Measurements from ENCODE around the gene OXT. TPM values are rescaled to one million over a fixed set of nuclear protein-coding genes. Genes with fewer than 3 reads are reported as not detected.

OXT gene
- total and polyA plus RNA-seq, 2 of the 13 experiments (the other 11 are each of a cell fraction or from before 2014, with no cell fraction given): not detected

DNA sequence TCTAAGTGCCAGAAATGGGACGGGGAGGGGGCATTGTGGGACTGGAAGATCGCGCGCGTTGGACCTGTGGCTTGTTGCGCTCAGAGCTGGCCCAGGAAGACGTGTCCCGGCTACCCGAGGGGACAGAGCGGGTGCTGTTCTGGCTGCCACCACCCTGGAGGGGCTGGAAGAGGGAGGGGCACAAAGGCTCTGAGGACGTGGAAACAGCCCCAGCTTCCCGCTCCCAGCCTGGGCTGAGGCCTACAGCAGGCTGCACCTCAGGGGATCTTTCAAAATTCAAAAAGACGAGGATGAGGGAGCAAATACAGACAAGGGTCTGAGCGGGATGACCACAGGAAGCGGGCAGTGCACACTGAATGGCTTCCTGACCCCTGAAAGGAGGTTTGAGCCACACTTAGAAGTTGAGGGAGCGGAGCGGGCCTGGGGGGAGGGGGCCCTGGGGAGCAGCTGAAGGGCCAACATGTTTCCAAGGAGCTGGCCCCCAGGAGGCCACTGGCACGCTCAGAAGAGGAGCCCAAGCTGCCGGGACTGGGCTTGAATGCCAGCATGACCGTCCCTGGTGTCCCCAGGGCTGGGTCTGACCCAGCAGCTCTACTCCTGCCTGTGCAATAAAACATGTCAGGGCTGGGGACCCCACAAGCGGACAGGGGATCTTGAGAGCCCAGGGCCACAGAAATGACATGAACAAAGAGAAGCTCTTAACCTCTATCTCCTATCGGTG, 1.3 kb downstream of the OXT start:
- Histone ChIP-seq H3K27me3 (ENCODE audit: control insufficient read depth in 1 of 2, insufficient read depth in 2 of 2, low read length in 2 of 2) (peaks cover 2 to 12% of the 10 kb centered on the region in 2 experiments; a peak in 2 of 5 replicates), H3K4me2 (ENCODE audit: low read depth, low read length) (peak overlapping the region; percentile 51), H3K4me3 (replicated peaks in 1 of 3; ENCODE audit: insufficient read depth in 1 of 3, low read depth in 2 of 3, low read length in 3 of 3) (peak overlapping the region in 2 of 3 experiments; percentile 7 to 41; a peak in 2 of 6 replicates), H3K79me2 (ENCODE audit: insufficient read depth, low read length) (no peaks in the 10 kb centered on the region), H3K9ac (ENCODE audit: insufficient read depth, low read depth, low read length) (peak overlapping the region; percentile 27), H3K4me1 (ENCODE audit: insufficient read depth, low read length) (peaks cover 71% of the 10 kb centered on the region), H3K9me3 (ENCODE audit: low read length) (no peaks in the 10 kb centered on the region), H2AFZ (ENCODE audit: low read length) (no peak overlapping the region), H4K20me1 (ENCODE audit: insufficient read depth, low read length) (no peaks in the 10 kb centered on the region), H3K27ac (ENCODE audit: extremely low read length, insufficient read depth, low read length) (no peak overlapping the region), H3K36me3 (replicated peaks in 1 of 2; ENCODE audit: control insufficient read depth in 1 of 2, insufficient read depth in 2 of 2, low read length in 2 of 2) (no peaks in the 10 kb centered on the region)
- in situ Hi-C loops (cut with HindIII; ENCODE audit: extremely low pct_ligation_motif_present, low pct_unique_long_range_greater_than_20kb): no loop called here
- FAIRE-seq (no peak), ATAC-seq (peak; percentile 10), DNase-seq (ENCODE audit: low spot score) (no peak)
- ChIA-PET CTCF (ENCODE audit: low intra/inter-chr PET ratio, low total read pairs) (no interaction called here), POLR2A (no interaction called here)
- intact Hi-C loops (cut with micrococcal nuclease; ENCODE audit: unreplicated experiment): no loop called here
- 65% methylated on average over 22 of the region's 22 CpGs for WGBS (ENCODE audit: low lambda C conversion rate)
- BruUV-seq (replicated peaks): no TSS peak
- TF ChIP-seq NKX3-1 (CRISPR knock-in tag; IDR thresholded peaks at IDR 0.05): no peak
- TF ChIP-seq GTF2F1 (IDR thresholded peaks at IDR 0.05; ENCODE audit: low read length): no peak
- no peak for TF ChIP-seq ZNF775 (CRISPR knock-in tag; IDR thresholded peaks at IDR 0.05; ENCODE audit: borderline replicate concordance)
- TF ChIP-seq RBFOX2 (IDR thresholded peaks at IDR 0.05; ENCODE audit: low read depth, low read length): no peak
- 0 out of 2 replicates have a peak, but pooled peaks have one; percentile 28 for TF ChIP-seq ZNF766 (CRISPR knock-in tag; IDR thresholded peaks at IDR 0.05; ENCODE audit: borderline replicate concordance)
- TF ChIP-seq, protein P1, sequence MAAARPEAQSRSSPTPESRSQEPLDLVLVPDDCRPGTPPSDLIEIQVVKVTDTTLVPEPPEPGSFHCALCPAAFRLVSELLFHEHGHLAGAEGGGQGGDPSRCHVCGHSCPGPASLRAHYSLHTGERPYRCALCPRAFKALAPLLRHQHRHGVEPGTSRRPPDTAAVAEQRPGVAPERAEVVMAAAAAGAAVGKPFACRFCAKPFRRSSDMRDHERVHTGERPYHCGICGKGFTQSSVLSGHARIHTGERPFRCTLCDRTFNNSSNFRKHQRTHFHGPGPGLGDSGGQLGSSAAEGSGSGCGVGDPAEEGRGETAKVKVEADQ (CRISPR knock-in tag; IDR thresholded peaks at IDR 0.05; ENCODE audit: borderline replicate concordance): no peak
- peak; percentile 42; the same call in 1 of the 2 replicates for TF ChIP-seq PITX1 (CRISPR knock-in tag; IDR thresholded peaks at IDR 0.05)
- TF ChIP-seq, protein P2, sequence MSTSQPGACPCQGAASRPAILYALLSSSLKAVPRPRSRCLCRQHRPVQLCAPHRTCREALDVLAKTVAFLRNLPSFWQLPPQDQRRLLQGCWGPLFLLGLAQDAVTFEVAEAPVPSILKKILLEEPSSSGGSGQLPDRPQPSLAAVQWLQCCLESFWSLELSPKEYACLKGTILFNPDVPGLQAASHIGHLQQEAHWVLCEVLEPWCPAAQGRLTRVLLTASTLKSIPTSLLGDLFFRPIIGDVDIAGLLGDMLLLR (CRISPR knock-in tag; IDR thresholded peaks at IDR 0.05): no peak
- no peak for TF ChIP-seq REL (CRISPR knock-in tag; conservative IDR thresholded peaks at IDR 0.05)
- no peak for TF ChIP-seq SIN3B (IDR thresholded peaks at IDR 0.05; ENCODE audit: low read length)
- 0 out of 2 replicates have a peak, but pooled peaks have one; percentile 0 for TF ChIP-seq AHR (CRISPR knock-in tag; IDR thresholded peaks at IDR 0.05)
- TF ChIP-seq, protein P3, sequence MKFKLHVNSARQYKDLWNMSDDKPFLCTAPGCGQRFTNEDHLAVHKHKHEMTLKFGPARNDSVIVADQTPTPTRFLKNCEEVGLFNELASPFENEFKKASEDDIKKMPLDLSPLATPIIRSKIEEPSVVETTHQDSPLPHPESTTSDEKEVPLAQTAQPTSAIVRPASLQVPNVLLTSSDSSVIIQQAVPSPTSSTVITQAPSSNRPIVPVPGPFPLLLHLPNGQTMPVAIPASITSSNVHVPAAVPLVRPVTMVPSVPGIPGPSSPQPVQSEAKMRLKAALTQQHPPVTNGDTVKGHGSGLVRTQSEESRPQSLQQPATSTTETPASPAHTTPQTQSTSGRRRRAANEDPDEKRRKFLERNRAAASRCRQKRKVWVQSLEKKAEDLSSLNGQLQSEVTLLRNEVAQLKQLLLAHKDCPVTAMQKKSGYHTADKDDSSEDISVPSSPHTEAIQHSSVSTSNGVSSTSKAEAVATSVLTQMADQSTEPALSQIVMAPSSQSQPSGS (CRISPR knock-in tag; IDR thresholded peaks at IDR 0.05): no peak
- TF ChIP-seq NFE2L1 (CRISPR knock-in tag; IDR thresholded peaks at IDR 0.05; ENCODE audit: borderline replicate concordance): no peak
- peak; percentile 49; the same call in 1 of the 2 replicates for TF ChIP-seq ZSCAN21 (CRISPR knock-in tag; IDR thresholded peaks at IDR 0.05; ENCODE audit: borderline replicate concordance)
- no peak for TF ChIP-seq ZNF629 (CRISPR knock-in tag; conservative IDR thresholded peaks at IDR 0.05)
- TF ChIP-seq ZBTB38 (CRISPR knock-in tag; IDR thresholded peaks at IDR 0.05): peak; percentile 70
- TF ChIP-seq, protein P4, sequence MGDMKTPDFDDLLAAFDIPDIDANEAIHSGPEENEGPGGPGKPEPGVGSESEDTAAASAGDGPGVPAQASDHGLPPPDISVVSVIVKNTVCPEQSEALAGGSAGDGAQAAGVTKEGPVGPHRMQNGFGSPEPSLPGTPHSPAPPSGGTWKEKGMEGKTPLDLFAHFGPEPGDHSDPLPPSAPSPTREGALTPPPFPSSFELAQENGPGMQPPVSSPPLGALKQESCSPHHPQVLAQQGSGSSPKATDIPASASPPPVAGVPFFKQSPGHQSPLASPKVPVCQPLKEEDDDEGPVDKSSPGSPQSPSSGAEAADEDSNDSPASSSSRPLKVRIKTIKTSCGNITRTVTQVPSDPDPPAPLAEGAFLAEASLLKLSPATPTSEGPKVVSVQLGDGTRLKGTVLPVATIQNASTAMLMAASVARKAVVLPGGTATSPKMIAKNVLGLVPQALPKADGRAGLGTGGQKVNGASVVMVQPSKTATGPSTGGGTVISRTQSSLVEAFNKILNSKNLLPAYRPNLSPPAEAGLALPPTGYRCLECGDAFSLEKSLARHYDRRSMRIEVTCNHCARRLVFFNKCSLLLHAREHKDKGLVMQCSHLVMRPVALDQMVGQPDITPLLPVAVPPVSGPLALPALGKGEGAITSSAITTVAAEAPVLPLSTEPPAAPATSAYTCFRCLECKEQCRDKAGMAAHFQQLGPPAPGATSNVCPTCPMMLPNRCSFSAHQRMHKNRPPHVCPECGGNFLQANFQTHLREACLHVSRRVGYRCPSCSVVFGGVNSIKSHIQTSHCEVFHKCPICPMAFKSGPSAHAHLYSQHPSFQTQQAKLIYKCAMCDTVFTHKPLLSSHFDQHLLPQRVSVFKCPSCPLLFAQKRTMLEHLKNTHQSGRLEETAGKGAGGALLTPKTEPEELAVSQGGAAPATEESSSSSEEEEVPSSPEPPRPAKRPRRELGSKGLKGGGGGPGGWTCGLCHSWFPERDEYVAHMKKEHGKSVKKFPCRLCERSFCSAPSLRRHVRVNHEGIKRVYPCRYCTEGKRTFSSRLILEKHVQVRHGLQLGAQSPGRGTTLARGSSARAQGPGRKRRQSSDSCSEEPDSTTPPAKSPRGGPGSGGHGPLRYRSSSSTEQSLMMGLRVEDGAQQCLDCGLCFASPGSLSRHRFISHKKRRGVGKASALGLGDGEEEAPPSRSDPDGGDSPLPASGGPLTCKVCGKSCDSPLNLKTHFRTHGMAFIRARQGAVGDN (CRISPR knock-in tag; IDR thresholded peaks at IDR 0.05): peak; percentile 7
